BE2C (cell line): Measurements from ENCODE around the gene HSPA13. TPM values are rescaled to one million over a fixed set of nuclear protein-coding genes. Genes with fewer than 3 reads are reported as not detected.

Experiments used
- DNase-seq: peaks from one replicate; pipeline ENCODE4 v3.0.0-alpha.2; 2020
- H3K27me3 ChIP-seq: fragments of 250-450 bp; sonication (Bioruptor Pico); 2 replicates; pipeline ENCODE4 v1.5.1; 2020; ENCODE audit warnings: mild to moderate bottlenecking
- H3K36me3 ChIP-seq: fragments of 250-450 bp; sonication (Bioruptor Pico); 2 replicates; pipeline ENCODE4 v1.5.1; 2020; ENCODE audit warnings: mild to moderate bottlenecking
- H3K4me1 ChIP-seq: fragments of 250-450 bp; sonication (Bioruptor Pico); 2 replicates; pipeline ENCODE4 v1.5.1; 2020
- H3K4me3 ChIP-seq: 2 replicates; pipeline ENCODE4 v1.5.1; 2011; ENCODE audit warnings: low read depth, low read length
- H3K9me3 ChIP-seq: fragments of 250-450 bp; sonication (Bioruptor Pico); 2 replicates; pipeline ENCODE4 v1.5.1; 2020
- polyA plus RNA-seq: library from polyadenylated mRNA; unstranded; fragments of >200 nt; gene quantifications from one replicate; pipeline ENCODE4 v1.2.1, GENCODE V29; 2012; ENCODE audit warnings: low read depth, missing spikeins; ENCODE audit not compliant: insufficient read length, insufficient read depth
- TF ChIP-seq, protein P1 (sequence below): IDR thresholded peaks from 2 replicates; pipeline ENCODE4 v1.5.1; 2012; ENCODE audit warnings: mild to moderate bottlenecking, low read depth, low read length

HSPA13 gene
- polyA plus RNA-seq, result 23.8 TPM

DNA sequence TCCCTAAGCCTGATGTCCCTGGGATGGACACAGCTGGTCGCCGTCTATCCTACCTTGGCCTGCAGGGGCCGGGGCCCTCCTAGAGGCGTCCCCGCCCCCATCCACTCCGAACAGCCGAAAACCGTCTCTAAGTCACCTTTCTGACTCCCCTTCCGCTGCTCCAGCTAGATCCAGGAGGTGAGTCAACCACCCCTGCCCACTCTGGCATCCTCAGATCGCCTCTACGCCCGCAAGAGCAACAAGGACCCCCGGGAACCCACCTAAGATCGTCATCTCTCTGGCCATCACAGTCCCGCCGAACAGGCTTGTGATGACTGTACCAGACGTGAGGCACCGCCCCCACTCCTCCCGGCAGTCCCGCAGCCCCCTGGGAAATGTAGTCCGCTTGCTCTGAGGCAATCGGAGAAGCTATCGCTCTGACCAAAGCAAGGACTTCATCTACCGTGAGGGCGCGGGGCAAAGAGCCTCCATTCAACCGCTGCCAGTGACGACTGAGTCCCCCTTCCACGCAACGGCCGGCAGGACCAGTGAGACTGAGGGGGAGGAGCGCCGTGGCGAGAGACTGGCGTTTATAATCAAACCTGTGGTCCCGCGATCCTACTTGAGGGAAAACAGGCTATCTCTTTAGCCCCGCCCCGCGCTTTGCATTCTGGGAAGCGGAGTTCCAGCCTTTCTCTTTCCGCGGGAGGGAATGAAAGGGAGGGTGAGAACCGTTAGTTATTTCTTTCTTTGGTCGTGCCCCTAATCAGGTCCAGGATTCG is at the start of gene HSPA13:
Gene HSPA13, minus strand, starts transcription at position 312 of the 761 bp plus-strand sequence. Its CDS starts 27 bp downstream, at position 285.
- Histone ChIP-seq H3K4me3 (peak within 1 kb of the TSS; percentile 67), H3K9me3 (no peaks in the 10 kb centered on the region), H3K4me1 (no peaks in the 10 kb centered on the region), H3K27me3 (no peaks in the 10 kb centered on the region), H3K36me3 (peaks cover 2% of the 10 kb centered on the region)
- TF ChIP-seq, protein P1, sequence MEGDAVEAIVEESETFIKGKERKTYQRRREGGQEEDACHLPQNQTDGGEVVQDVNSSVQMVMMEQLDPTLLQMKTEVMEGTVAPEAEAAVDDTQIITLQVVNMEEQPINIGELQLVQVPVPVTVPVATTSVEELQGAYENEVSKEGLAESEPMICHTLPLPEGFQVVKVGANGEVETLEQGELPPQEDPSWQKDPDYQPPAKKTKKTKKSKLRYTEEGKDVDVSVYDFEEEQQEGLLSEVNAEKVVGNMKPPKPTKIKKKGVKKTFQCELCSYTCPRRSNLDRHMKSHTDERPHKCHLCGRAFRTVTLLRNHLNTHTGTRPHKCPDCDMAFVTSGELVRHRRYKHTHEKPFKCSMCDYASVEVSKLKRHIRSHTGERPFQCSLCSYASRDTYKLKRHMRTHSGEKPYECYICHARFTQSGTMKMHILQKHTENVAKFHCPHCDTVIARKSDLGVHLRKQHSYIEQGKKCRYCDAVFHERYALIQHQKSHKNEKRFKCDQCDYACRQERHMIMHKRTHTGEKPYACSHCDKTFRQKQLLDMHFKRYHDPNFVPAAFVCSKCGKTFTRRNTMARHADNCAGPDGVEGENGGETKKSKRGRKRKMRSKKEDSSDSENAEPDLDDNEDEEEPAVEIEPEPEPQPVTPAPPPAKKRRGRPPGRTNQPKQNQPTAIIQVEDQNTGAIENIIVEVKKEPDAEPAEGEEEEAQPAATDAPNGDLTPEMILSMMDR, result no peak
- peak; percentile 99 for DNase-seq

- no peaks in the 10 kb centered on the region for H3K4me1 ChIP-seq
- H3K4me3 ChIP-seq, result no peak overlapping the region
- no peaks in the 10 kb centered on the region for H3K9me3 ChIP-seq
- H3K27me3 ChIP-seq, result no peaks in the 10 kb centered on the region
- no peak for DNase-seq
- H3K36me3 ChIP-seq, result no peaks in the 10 kb centered on the region
- TF ChIP-seq, protein P1, result no peak
Observed at GRCh38 chr21:14418920-14419319, 36.0 kb upstream of the HSPA13 start.

GRCh38 chr21:14414932-14415508 is 32.1 kb upstream of the HSPA13 start:
- no peaks in the 10 kb centered on the region for H3K27me3 ChIP-seq
- H3K36me3 ChIP-seq, result no peaks in the 10 kb centered on the region
- no peak overlapping the region for H3K4me3 ChIP-seq
- TF ChIP-seq, protein P1, result no peak
- no peak for DNase-seq
- no peaks in the 10 kb centered on the region for H3K9me3 ChIP-seq
- H3K4me1 ChIP-seq, result no peaks in the 10 kb centered on the region

DNA sequence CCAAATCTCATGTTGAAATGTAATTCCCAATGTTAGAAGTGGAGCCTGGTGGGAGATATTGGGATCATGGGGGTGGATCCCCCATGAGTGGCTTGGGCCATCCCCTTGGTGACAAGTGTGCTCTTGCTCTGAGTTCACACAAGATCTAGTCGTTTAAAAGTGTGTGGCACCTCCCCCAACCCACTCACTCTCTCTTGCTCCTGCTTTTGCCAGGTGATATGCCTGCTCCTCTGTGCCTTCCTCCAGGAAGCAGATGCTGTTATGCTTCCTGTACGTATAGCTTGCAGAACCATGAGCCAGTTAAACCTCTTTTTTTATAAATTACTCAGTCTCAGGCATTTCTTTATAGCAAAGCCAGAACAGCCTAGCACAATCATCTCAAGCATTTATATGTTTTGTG is 23.0 kb upstream of the HSPA13 start:
- TF ChIP-seq, protein P1, result no peak

GRCh38 chr21:14405225-14405624 is 22.3 kb upstream of the HSPA13 start:
- Histone ChIP-seq H3K27me3 (no peaks in the 10 kb centered on the region), H3K36me3 (no peaks in the 10 kb centered on the region), H3K9me3 (no peaks in the 10 kb centered on the region), H3K4me1 (no peaks in the 10 kb centered on the region), H3K4me3 (no peak overlapping the region)
- no peak for DNase-seq
- TF ChIP-seq, protein P1, result no peak

More for the DNA sequence above, 23.0 kb upstream of the HSPA13 start:
- no peaks in the 10 kb centered on the region for H3K27me3 ChIP-seq
- no peaks in the 10 kb centered on the region for H3K36me3 ChIP-seq
- no peaks in the 10 kb centered on the region for H3K9me3 ChIP-seq
- H3K4me1 ChIP-seq, result no peaks in the 10 kb centered on the region
- H3K4me3 ChIP-seq, result no peak overlapping the region
- DNase-seq, result no peak
